ENCODE data around the gene TMEM204. TPM values are rescaled to one million over a fixed set of nuclear protein-coding genes. Genes with fewer than 3 reads are reported as not detected.

Gene TMEM204
- total and polyA plus RNA-seq, 4 donors = 24.7 to 116 (median 40.4) TPM

DNA sequence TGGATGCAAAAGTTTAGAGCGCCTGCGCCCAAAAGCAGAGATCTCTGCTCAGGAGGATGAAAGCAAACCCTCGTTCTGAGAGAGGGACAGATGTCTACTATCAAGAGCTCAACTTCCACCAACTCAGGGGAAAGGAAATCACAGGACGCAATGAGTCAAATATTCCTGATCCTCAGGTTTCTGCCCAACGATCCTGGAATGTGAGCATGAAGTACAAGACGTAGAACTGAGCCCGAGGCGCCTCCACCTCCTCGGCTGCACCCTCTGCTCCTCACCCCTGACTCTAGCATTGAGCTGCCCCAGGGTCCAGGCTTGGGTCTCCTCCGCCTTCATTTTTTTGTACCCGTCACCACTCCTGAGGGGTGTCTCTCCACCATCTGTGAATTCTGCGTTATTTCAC, 63.0 kb downstream of the TMEM204 start:
- Histone ChIP-seq H3K36me3 (ENCODE audit: control insufficient read depth in 4 of 4, insufficient read depth in 4 of 4, low read length in 4 of 4) (peaks cover under 1 to 16% (median 5%) of the 10 kb centered on the region in 4 donors), H3K9me3 (ENCODE audit: control insufficient read depth in 4 of 4, insufficient read depth in 3 of 4, low read length in 3 of 4) (no peaks in the 10 kb centered on the region), H3K27me3 (ENCODE audit: control insufficient read depth in 3 of 3, insufficient read depth in 3 of 3, low read length in 2 of 3) (no peaks in the 10 kb centered on the region), H3K27ac (ENCODE audit: low read depth in 1 of 2, low read length in 1 of 2) (no peak overlapping the region), H3K4me3 (no peak overlapping the region), H3K9ac (ENCODE audit: insufficient read depth in 1 of 2, low read length in 2 of 2) (no peak overlapping the region), H3K4me1 (ENCODE audit: control insufficient read depth in 5 of 5, insufficient read depth in 5 of 5, low read length in 5 of 5) (peaks cover 0 to 2% (median 0%) of the 10 kb centered on the region in 5 donors)
- WGBS, 2 donors = 91 to 93% methylated on average over 12 of the region's 12 CpGs
- TF ChIP-seq, protein P1, sequence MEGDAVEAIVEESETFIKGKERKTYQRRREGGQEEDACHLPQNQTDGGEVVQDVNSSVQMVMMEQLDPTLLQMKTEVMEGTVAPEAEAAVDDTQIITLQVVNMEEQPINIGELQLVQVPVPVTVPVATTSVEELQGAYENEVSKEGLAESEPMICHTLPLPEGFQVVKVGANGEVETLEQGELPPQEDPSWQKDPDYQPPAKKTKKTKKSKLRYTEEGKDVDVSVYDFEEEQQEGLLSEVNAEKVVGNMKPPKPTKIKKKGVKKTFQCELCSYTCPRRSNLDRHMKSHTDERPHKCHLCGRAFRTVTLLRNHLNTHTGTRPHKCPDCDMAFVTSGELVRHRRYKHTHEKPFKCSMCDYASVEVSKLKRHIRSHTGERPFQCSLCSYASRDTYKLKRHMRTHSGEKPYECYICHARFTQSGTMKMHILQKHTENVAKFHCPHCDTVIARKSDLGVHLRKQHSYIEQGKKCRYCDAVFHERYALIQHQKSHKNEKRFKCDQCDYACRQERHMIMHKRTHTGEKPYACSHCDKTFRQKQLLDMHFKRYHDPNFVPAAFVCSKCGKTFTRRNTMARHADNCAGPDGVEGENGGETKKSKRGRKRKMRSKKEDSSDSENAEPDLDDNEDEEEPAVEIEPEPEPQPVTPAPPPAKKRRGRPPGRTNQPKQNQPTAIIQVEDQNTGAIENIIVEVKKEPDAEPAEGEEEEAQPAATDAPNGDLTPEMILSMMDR (IDR thresholded peaks at IDR 0.05; ENCODE audit: control extremely low read depth, extremely low read depth) = no peak
- no peak for DNase-seq
- ATAC-seq (ENCODE audit: insufficient read depth, low FRiP score) = no peak

- TF ChIP-seq, protein P1 (IDR thresholded peaks at IDR 0.05; ENCODE audit: control extremely low read depth, extremely low read depth) = no peak
- Histone ChIP-seq H3K27me3 (ENCODE audit: control insufficient read depth in 3 of 3, insufficient read depth in 3 of 3, low read length in 2 of 3) (no peaks in the 10 kb centered on the region), H3K27ac (ENCODE audit: low read depth in 1 of 2, low read length in 1 of 2) (no peak overlapping the region), H3K9ac (ENCODE audit: insufficient read depth in 1 of 2, low read length in 2 of 2) (no peak overlapping the region), H3K9me3 (ENCODE audit: control insufficient read depth in 4 of 4, insufficient read depth in 3 of 4, low read length in 3 of 4) (no peaks in the 10 kb centered on the region), H3K4me1 (ENCODE audit: control insufficient read depth in 5 of 5, insufficient read depth in 5 of 5, low read length in 5 of 5) (peaks cover 0 to 2% (median 0%) of the 10 kb centered on the region in 5 donors), H3K36me3 (ENCODE audit: control insufficient read depth in 4 of 4, insufficient read depth in 4 of 4, low read length in 4 of 4) (peaks cover 6 to 13% (median 8%) of the 10 kb centered on the region in 4 donors), H3K4me3 (no peak overlapping the region)
- ATAC-seq (ENCODE audit: insufficient read depth, low FRiP score) = no peak
- DNase-seq = no peak
- 75 to 90% methylated on average over 13 of the region's 13 CpGs for WGBS, 2 donors
Measured at GRCh38 chr16:1597154-1597553, 63.7 kb downstream of the TMEM204 start.

DNA sequence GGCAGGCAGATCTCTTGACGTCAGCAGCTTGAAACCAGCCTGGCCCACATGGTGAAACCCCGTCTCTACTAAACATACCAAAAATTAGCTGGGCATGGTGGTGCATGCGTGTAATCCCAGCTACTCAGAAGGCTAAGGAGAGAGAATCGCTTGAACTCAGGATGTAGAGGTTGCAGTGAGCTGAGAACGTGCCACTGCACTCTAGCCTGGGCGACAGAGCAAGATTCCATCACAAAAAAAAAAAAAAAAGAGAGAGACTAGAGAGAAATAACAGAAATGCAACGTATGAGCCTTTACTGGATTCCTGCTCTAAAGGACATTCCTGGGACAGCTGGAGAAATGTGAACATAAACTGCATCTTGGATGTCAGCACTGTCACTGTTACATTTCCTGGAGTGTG, 67.6 kb downstream of the TMEM204 start:
- TF ChIP-seq, protein P1 (IDR thresholded peaks at IDR 0.05; ENCODE audit: control extremely low read depth, extremely low read depth) = no peak
- Histone ChIP-seq H3K27ac (ENCODE audit: low read depth in 1 of 2, low read length in 1 of 2) (peak overlapping the region in 1 of 2 donors; percentile 85), H3K4me3 (no peak overlapping the region), H3K36me3 (ENCODE audit: control insufficient read depth in 4 of 4, insufficient read depth in 4 of 4, low read length in 4 of 4) (peaks cover 8 to 14% (median 11%) of the 10 kb centered on the region in 4 donors), H3K4me1 (ENCODE audit: control insufficient read depth in 5 of 5, insufficient read depth in 5 of 5, low read length in 5 of 5) (peaks cover 0 to 2% (median 0%) of the 10 kb centered on the region in 5 donors), H3K9me3 (ENCODE audit: control insufficient read depth in 4 of 4, insufficient read depth in 3 of 4, low read length in 3 of 4) (no peaks in the 10 kb centered on the region), H3K9ac (ENCODE audit: insufficient read depth in 1 of 2, low read length in 2 of 2) (no peak overlapping the region), H3K27me3 (ENCODE audit: control insufficient read depth in 3 of 3, insufficient read depth in 3 of 3, low read length in 2 of 3) (no peaks in the 10 kb centered on the region)
- DNase-seq (no peak), ATAC-seq (ENCODE audit: insufficient read depth, low FRiP score) (no peak)
- 73 to 87% methylated on average over 7 of the region's 7 CpGs for WGBS, 2 donors

- Histone ChIP-seq H3K4me3 (no peak overlapping the region), H3K27ac (ENCODE audit: low read depth in 1 of 2, low read length in 1 of 2) (peak overlapping the region in 1 of 2 donors; percentile 85), H3K9me3 (ENCODE audit: control insufficient read depth in 4 of 4, insufficient read depth in 3 of 4, low read length in 3 of 4) (no peaks in the 10 kb centered on the region), H3K27me3 (ENCODE audit: control insufficient read depth in 3 of 3, insufficient read depth in 3 of 3, low read length in 2 of 3) (no peaks in the 10 kb centered on the region), H3K4me1 (ENCODE audit: control insufficient read depth in 5 of 5, insufficient read depth in 5 of 5, low read length in 5 of 5) (peaks cover 0 to 2% (median 0%) of the 10 kb centered on the region in 5 donors), H3K36me3 (ENCODE audit: control insufficient read depth in 4 of 4, insufficient read depth in 4 of 4, low read length in 4 of 4) (peaks cover 8 to 15% (median 12%) of the 10 kb centered on the region in 4 donors), H3K9ac (ENCODE audit: insufficient read depth in 1 of 2, low read length in 2 of 2) (no peak overlapping the region)
- TF ChIP-seq, protein P1 (IDR thresholded peaks at IDR 0.05; ENCODE audit: control extremely low read depth, extremely low read depth) = no peak
- DNase-seq = peak; percentile 32 to 63 (median 41)
- 72 to 90% methylated on average over 6 of the region's 6 CpGs for WGBS, 2 donors
- peak; percentile 70 for ATAC-seq (ENCODE audit: insufficient read depth, low FRiP score)
Measured at GRCh38 chr16:1601489-1601888, 68.0 kb downstream of the TMEM204 start.

All from lung (tissue), 12 donors.